Measurements from ENCODE around the gene SLC25A10.
A peak's percentile ranks its signal among the peaks of the same experiment; 100 is the strongest.

The SLC25A10 gene

GRCh38 chr17:81717766-81718089 lies 5.6 kb downstream of the SLC25A10 start:
- no peak for DNase-seq (ENCODE audit: low read depth, low spot score)
- Histone ChIP-seq H3K4me3 (ENCODE audit: insufficient read length, low read depth) (no peak overlapping the region), H3K9me3 (ENCODE audit: insufficient read depth, low read length) (no peaks in the 10 kb centered on the region), H3K9ac (ENCODE audit: insufficient read length, low read depth) (no peak overlapping the region), H3K36me3 (ENCODE audit: insufficient read depth, insufficient read length, low read length) (peaks cover 39% of the 10 kb centered on the region), H3K4me1 (ENCODE audit: insufficient read depth, insufficient read length) (peaks cover 21% of the 10 kb centered on the region), H3K27me3 (ENCODE audit: insufficient read depth, insufficient read length) (no peaks in the 10 kb centered on the region)
- TF ChIP-seq ZNF274 (IDR thresholded peaks at IDR 0.05; ENCODE audit: low read depth, low read length) (no peak), SUZ12 (IDR thresholded peaks at IDR 0.05; ENCODE audit: extremely low read depth, insufficient read depth, insufficient read length) (no peak), YY1 (IDR thresholded peaks at IDR 0.05; ENCODE audit: insufficient read depth, insufficient read length) (no peak)

DNA sequence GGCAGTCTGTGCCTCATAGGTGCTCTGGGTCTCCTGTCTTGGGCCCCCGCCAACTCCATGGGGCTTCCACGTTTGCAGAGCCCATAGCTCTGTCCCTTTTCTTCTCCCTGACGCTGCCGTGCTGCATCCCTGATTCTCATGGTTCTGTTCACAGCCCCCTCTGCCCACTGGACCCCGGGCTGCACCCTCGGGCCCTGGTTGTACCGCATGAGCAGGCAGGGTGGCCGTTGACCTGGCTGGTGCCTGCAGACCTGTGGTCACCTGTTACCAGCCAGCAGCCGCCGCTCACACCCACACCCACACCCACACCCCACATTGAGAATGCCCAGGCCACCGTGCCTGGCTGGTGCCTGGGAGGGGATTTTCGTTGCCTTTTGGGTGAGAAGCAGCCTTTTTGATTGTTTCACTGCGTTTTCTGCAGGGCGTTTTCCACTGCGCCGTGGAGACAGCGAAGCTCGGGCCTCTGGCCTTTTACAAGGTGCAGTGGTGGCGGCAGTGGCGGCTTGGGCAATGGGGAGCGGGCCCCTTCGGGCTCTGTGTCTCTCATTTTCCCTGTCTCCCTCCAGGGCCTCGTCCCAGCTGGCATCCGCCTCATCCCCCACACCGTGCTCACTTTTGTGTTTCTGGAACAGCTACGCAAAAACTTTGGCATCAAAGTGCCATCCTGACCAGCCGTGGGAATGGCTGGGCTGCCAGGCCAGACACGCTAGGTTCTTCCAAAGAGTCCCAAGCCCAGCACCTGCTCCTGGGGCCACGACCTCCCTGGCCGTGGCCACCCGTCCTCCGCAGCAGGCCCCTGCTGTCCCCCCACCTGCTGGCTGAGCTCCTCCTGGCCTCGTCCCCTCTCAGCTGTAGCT lies 7.6 kb downstream of the SLC25A10 start:
- Histone ChIP-seq H3K36me3 (ENCODE audit: insufficient read depth, insufficient read length, low read length) (peaks cover 33% of the 10 kb centered on the region), H3K9ac (ENCODE audit: insufficient read length, low read depth) (no peak overlapping the region), H3K9me3 (ENCODE audit: insufficient read depth, low read length) (no peaks in the 10 kb centered on the region), H3K4me3 (ENCODE audit: insufficient read length, low read depth) (no peak overlapping the region), H3K27me3 (ENCODE audit: insufficient read depth, insufficient read length) (no peaks in the 10 kb centered on the region), H3K4me1 (ENCODE audit: insufficient read depth, insufficient read length) (peaks cover 9% of the 10 kb centered on the region)
- no peak for DNase-seq (ENCODE audit: low read depth, low spot score)
- TF ChIP-seq ZNF274 (IDR thresholded peaks at IDR 0.05; ENCODE audit: low read depth, low read length) (no peak), YY1 (IDR thresholded peaks at IDR 0.05; ENCODE audit: insufficient read depth, insufficient read length) (no peak), SUZ12 (IDR thresholded peaks at IDR 0.05; ENCODE audit: extremely low read depth, insufficient read depth, insufficient read length) (no peak)

GRCh38 chr17:81720267-81721071 lies 8.4 kb downstream of the SLC25A10 start:
- Histone ChIP-seq H3K4me1 (ENCODE audit: insufficient read depth, insufficient read length) (peaks cover 8% of the 10 kb centered on the region), H3K4me3 (ENCODE audit: insufficient read length, low read depth) (no peak overlapping the region), H3K9ac (ENCODE audit: insufficient read length, low read depth) (no peak overlapping the region), H3K9me3 (ENCODE audit: insufficient read depth, low read length) (no peaks in the 10 kb centered on the region), H3K36me3 (ENCODE audit: insufficient read depth, insufficient read length, low read length) (peaks cover 27% of the 10 kb centered on the region), H3K27me3 (ENCODE audit: insufficient read depth, insufficient read length) (no peaks in the 10 kb centered on the region)
- DNase-seq (ENCODE audit: low read depth, low spot score) = no peak
- TF ChIP-seq SUZ12 (IDR thresholded peaks at IDR 0.05; ENCODE audit: extremely low read depth, insufficient read depth, insufficient read length) (no peak), YY1 (IDR thresholded peaks at IDR 0.05; ENCODE audit: insufficient read depth, insufficient read length) (no peak), ZNF274 (IDR thresholded peaks at IDR 0.05; ENCODE audit: low read depth, low read length) (no peak)

GRCh38 chr17:81722184-81723120 lies 10.4 kb downstream of the SLC25A10 start:
- peak overlapping the region; percentile 56 for H3K9ac ChIP-seq (ENCODE audit: insufficient read length, low read depth)
- no peak overlapping the region for H3K4me3 ChIP-seq (ENCODE audit: insufficient read length, low read depth)
- H3K9me3 ChIP-seq (ENCODE audit: insufficient read depth, low read length) = no peaks in the 10 kb centered on the region
- H3K36me3 ChIP-seq (ENCODE audit: insufficient read depth, insufficient read length, low read length) = peaks cover 24% of the 10 kb centered on the region
- H3K27me3 ChIP-seq (ENCODE audit: insufficient read depth, insufficient read length) = no peaks in the 10 kb centered on the region
- no peak for DNase-seq (ENCODE audit: low read depth, low spot score)
- peaks cover 8% of the 10 kb centered on the region for H3K4me1 ChIP-seq (ENCODE audit: insufficient read depth, insufficient read length)
- TF ChIP-seq SUZ12 (IDR thresholded peaks at IDR 0.05; ENCODE audit: extremely low read depth, insufficient read depth, insufficient read length) = no peak
- no peak for TF ChIP-seq YY1 (IDR thresholded peaks at IDR 0.05; ENCODE audit: insufficient read depth, insufficient read length)

- H3K4me3 ChIP-seq (ENCODE audit: insufficient read length, low read depth) = no peak overlapping the region
- no peak overlapping the region for H3K9ac ChIP-seq (ENCODE audit: insufficient read length, low read depth)
- H3K4me1 ChIP-seq (ENCODE audit: insufficient read depth, insufficient read length) = peaks cover 8% of the 10 kb centered on the region
- H3K27me3 ChIP-seq (ENCODE audit: insufficient read depth, insufficient read length) = no peaks in the 10 kb centered on the region
- TF ChIP-seq YY1 (IDR thresholded peaks at IDR 0.05; ENCODE audit: insufficient read depth, insufficient read length) (no peak), SUZ12 (IDR thresholded peaks at IDR 0.05; ENCODE audit: extremely low read depth, insufficient read depth, insufficient read length) (no peak), ZNF274 (IDR thresholded peaks at IDR 0.05; ENCODE audit: low read depth, low read length) (no peak)
- DNase-seq (ENCODE audit: low read depth, low spot score) = no peak
- H3K36me3 ChIP-seq (ENCODE audit: insufficient read depth, insufficient read length, low read length) = peaks cover 14% of the 10 kb centered on the region
- no peaks in the 10 kb centered on the region for H3K9me3 ChIP-seq (ENCODE audit: insufficient read depth, low read length)
Observed at GRCh38 chr17:81723651-81724209, 11.6 kb downstream of the SLC25A10 start.

- Histone ChIP-seq H3K4me1 (ENCODE audit: insufficient read depth, insufficient read length) (peaks cover 8% of the 10 kb centered on the region), H3K9me3 (ENCODE audit: insufficient read depth, low read length) (no peaks in the 10 kb centered on the region), H3K36me3 (ENCODE audit: insufficient read depth, insufficient read length, low read length) (peaks cover 1% of the 10 kb centered on the region), H3K4me3 (ENCODE audit: insufficient read length, low read depth) (no peak overlapping the region), H3K9ac (ENCODE audit: insufficient read length, low read depth) (no peak overlapping the region), H3K27me3 (ENCODE audit: insufficient read depth, insufficient read length) (no peaks in the 10 kb centered on the region)
- no peak for DNase-seq (ENCODE audit: low read depth, low spot score)
- TF ChIP-seq SUZ12 (IDR thresholded peaks at IDR 0.05; ENCODE audit: extremely low read depth, insufficient read depth, insufficient read length) (no peak), YY1 (IDR thresholded peaks at IDR 0.05; ENCODE audit: insufficient read depth, insufficient read length) (no peak), ZNF274 (IDR thresholded peaks at IDR 0.05; ENCODE audit: low read depth, low read length) (no peak)
Observed at GRCh38 chr17:81725439-81725838, 13.4 kb downstream of the SLC25A10 start.

All from NT2/D1 (cell line).